Kidney (tissue), 14 donors: ENCODE measurements around the gene BANF1. TPM values are rescaled to one million over a fixed set of nuclear protein-coding genes. Genes with fewer than 3 reads are reported as not detected.

ENCODE experiments used
- DNase-seq, 5 donors: peaks; one replicate each; pipeline ENCODE4 v3.0.0-alpha.2; 2013 to 2020
- FAIRE-seq: peaks from 2 replicates; lab custom pipeline; 2012; peaks lifted over from hg19 to GRCh38; lab: Jason Lieb, UNC
- H3K27ac ChIP-seq, 2 donors: one replicate each; pipeline ENCODE4 v1.7.0; 2013; ENCODE audit warnings: low read depth in 2 of 2, low read length in 2 of 2, inconsistent platforms in 1 of 2
- H3K27me3 ChIP-seq: one replicate; pipeline ENCODE4 v1.7.1; 2013; ENCODE audit warnings: low read length, inconsistent platforms; ENCODE audit not compliant: control insufficient read depth, insufficient read depth
- H3K36me3 ChIP-seq, 3 donors: one replicate each; pipeline versions ENCODE4 v1.7.0 to v1.7.1; 2013; ENCODE audit warnings: low read length in 3 of 3, control low read depth in 1 of 3, inconsistent platforms in 1 of 3; ENCODE audit not compliant: insufficient read depth in 3 of 3, control insufficient read depth in 2 of 3
- H3K4me1 ChIP-seq, 3 donors: one replicate each; pipeline versions ENCODE4 v1.7.0 to v1.7.1; 2013; ENCODE audit warnings: low read length in 3 of 3, inconsistent platforms in 1 of 3, low read depth in 1 of 3; ENCODE audit not compliant: control insufficient read depth in 2 of 3, insufficient read depth in 2 of 3
- H3K4me3 ChIP-seq, 3 donors: one replicate each; pipeline versions ENCODE4 v1.7.0 to v1.8.1; 2013; ENCODE audit warnings: low read length in 3 of 3, control low read depth in 1 of 3, inconsistent platforms in 1 of 3
- H3K9ac ChIP-seq, 3 donors: one replicate each; pipeline versions ENCODE4 v1.7.0 to v1.7.1; 2013; ENCODE audit warnings: low read length in 3 of 3, control low read depth in 1 of 3, inconsistent platforms in 1 of 3
- H3K9me3 ChIP-seq, 3 donors: one replicate each; pipeline versions ENCODE4 v1.7.0 to v1.7.1; 2013; ENCODE audit warnings: low read length in 3 of 3, control low read depth in 1 of 3, inconsistent platforms in 1 of 3; ENCODE audit not compliant: control insufficient read depth in 2 of 3, insufficient read depth in 1 of 3
- CTCF ChIP-seq: IDR thresholded peaks from 3 replicates; pipeline ENCODE4 v1.5.1; 2012; ENCODE audit warnings: mild to moderate bottlenecking, moderate library complexity, borderline replicate concordance; ENCODE audit not compliant: insufficient read depth; ENCODE audit errors: extremely low read depth
- intact Hi-C: fragments of 100-400 bp; cut with DNase I; formaldehyde crosslinking; loops from one replicate; pipeline ENCODE4 v1.11.1; 2022
- polyA plus RNA-seq: library from polyadenylated mRNA; stranded (reverse); fragments of 350-450 nt; fragmentation: Illumina TruSeq; extraction: RNeasy Lipid Tissue Mini Kit (QIAGEN cat#74804); gene quantifications from one replicate; pipeline ENCODE4 v1.2.3, GENCODE V29; 2014; ENCODE audit warnings: low read depth, low replicate concordance; ENCODE audit not compliant: insufficient read depth
- total RNA-seq: library from RNA; stranded (reverse); fragmentation: NEBNext Ultra II Directional; extraction: Animal tissue kit (Norgen Biotek cat#: 25700); gene quantifications from one replicate; pipeline ENCODE4 v1.2.1, GENCODE V29; 2021
- donor health status: control.
- donor health status: control.
- donor health status: control.
- donor health status: control.
- donor health status: control.
- donor health status: DM: yes; HTN: yes; CAD: no.
- donor health status: Normal renal cell carcinoma (clear cell type).

BANF1 gene
- total and polyA plus RNA-seq, 2 donors from 2014 or later: 181 to 186 TPM

GRCh38 chr11:66013762-66014100, 11.4 kb downstream of the BANF1 start:
- FAIRE-seq (no peak), DNase-seq (no peak)
- H3K4me1 ChIP-seq: peaks cover 0 to 3% (median 0%) of the 10 kb centered on the region in 3 donors
- peaks cover 9% of the 10 kb centered on the region for H3K27me3 ChIP-seq
- no peak overlapping the region for H3K4me3 ChIP-seq
- intact Hi-C loops: no loop called here
- TF ChIP-seq CTCF: no peak
- no peak overlapping the region for H3K9ac ChIP-seq
- no peak overlapping the region for H3K27ac ChIP-seq
- no peaks in the 10 kb centered on the region for H3K36me3 ChIP-seq
- H3K9me3 ChIP-seq: no peaks in the 10 kb centered on the region

DNA sequence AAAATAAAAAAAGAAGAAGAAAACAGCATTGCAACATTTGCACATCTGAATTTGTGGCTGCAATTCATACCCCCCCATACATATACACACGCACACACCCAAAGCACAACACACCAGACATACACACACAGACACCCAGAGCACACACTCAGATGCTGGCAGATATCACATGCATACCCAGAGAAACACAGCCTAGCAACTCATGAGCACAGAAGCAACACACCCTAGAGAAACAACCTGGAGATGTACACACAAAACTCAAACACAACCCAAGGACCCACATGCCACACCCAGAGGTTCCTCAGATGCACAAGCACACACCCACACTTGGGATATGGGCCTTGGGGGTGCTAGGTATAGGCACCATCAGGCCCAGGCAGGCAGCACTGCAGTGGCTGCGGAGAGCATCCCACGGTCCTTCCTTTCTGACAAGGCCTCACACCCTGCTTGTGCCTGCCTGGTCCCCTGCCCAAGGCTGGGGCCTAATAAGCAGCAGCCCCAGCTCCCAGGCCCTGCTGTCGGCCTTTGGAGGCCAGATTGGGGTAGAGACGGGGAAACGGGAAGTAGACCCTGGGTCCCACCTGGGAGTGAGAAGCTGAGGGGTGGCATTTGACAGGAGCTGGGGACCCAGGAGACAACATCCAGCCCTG, 12.6 kb downstream of the BANF1 start:
- intact Hi-C loops: no loop called here
- Histone ChIP-seq H3K9ac (no peak overlapping the region), H3K27me3 (peaks cover 9% of the 10 kb centered on the region), H3K36me3 (no peaks in the 10 kb centered on the region), H3K27ac (no peak overlapping the region), H3K4me3 (no peak overlapping the region), H3K4me1 (peaks cover 0 to 3% (median 0%) of the 10 kb centered on the region in 3 donors), H3K9me3 (no peaks in the 10 kb centered on the region)
- peak in 1 of 5 donors; percentile 53 for DNase-seq
- no peak for FAIRE-seq
- no peak for TF ChIP-seq CTCF

DNA sequence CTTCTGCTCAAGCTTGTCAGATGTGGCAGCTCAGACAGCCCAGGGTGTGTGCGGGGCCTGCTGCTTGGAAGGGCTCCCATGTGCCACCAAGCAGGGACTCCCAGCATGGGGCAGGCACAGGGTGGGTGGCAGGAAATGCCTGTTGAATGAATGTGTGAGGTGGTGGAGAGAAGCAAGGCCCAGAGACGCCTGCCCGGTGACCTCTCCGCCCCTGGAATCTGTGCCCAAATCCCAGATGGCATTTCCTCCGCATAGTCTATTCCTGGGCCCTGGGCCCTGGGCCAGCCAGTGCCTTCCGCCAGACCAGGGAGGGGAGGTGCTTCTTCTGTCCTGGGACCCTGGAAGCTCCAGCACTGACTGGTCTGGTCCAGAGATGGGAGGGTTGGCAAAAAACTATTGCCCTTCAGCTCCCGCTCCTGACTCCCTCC, 13.2 kb downstream of the BANF1 start:
- Histone ChIP-seq H3K36me3 (no peaks in the 10 kb centered on the region), H3K9ac (no peak overlapping the region), H3K27me3 (peaks cover 9% of the 10 kb centered on the region), H3K4me3 (no peak overlapping the region), H3K27ac (no peak overlapping the region), H3K4me1 (peaks cover 0 to 3% (median 0%) of the 10 kb centered on the region in 3 donors), H3K9me3 (no peaks in the 10 kb centered on the region)
- intact Hi-C loops: no loop called here
- no peak for FAIRE-seq
- TF ChIP-seq CTCF: no peak
- DNase-seq: peak in 1 of 5 donors; percentile 81
